Astrocyte (in vitro differentiated cells and primary cell): ENCODE results near the gene TMEM200B. TPM values are rescaled to one million over a fixed set of nuclear protein-coding genes. Genes with fewer than 3 reads are reported as not detected.
A peak's percentile ranks its signal among the peaks of the same experiment; 100 is the strongest.

Experiments
- DNase-seq: peaks from one replicate; pipeline ENCODE4 v3.0.0-alpha.2; 2010; ENCODE audit warnings: low read depth
- FAIRE-seq: peaks from 2 replicates; lab custom pipeline; 2011; peaks lifted over from hg19 to GRCh38; lab: Jason Lieb, UNC
- H2AFZ ChIP-seq: 2 replicates; pipeline ENCODE4 v1.6.0; 2012; ENCODE audit warnings: low read depth, low read length, inconsistent platforms
- H3K27ac ChIP-seq: 2 replicates; pipeline ENCODE4 v1.5.1; 2011; ENCODE audit warnings: low read depth, low read length, inconsistent platforms
- H3K27me3 ChIP-seq: 2 replicates; pipeline ENCODE4 v1.6.0; 2011; ENCODE audit warnings: low read length, inconsistent platforms; ENCODE audit not compliant: insufficient read depth
- H3K36me3 ChIP-seq: 2 replicates; pipeline ENCODE4 v1.5.1; 2011; ENCODE audit warnings: low read length, inconsistent platforms; ENCODE audit not compliant: insufficient read depth
- H3K4me1 ChIP-seq: 2 replicates; pipeline ENCODE4 v1.5.1; 2011; ENCODE audit warnings: low read length, inconsistent platforms; ENCODE audit not compliant: insufficient read depth
- H3K4me2 ChIP-seq: 2 replicates; pipeline ENCODE4 v1.6.0; 2012; ENCODE audit warnings: low read length, inconsistent platforms
- H3K4me3 ChIP-seq: 2 replicates; pipeline ENCODE4 v1.5.1; 2011; ENCODE audit warnings: low read depth, mild to moderate bottlenecking, low read length, inconsistent platforms; ENCODE audit not compliant: insufficient read depth
- H3K79me2 ChIP-seq: 2 replicates; pipeline ENCODE4 v1.6.0; 2012; ENCODE audit warnings: mild to moderate bottlenecking, low read length, inconsistent platforms; ENCODE audit not compliant: insufficient read depth
- H3K9ac ChIP-seq: 2 replicates; pipeline ENCODE4 v1.6.0; 2012; ENCODE audit warnings: mild to moderate bottlenecking, low read length, inconsistent platforms
- H3K9me3 ChIP-seq: 2 replicates; pipeline ENCODE4 v1.5.1; 2012; ENCODE audit warnings: low read depth, mild to moderate bottlenecking, low read length, inconsistent platforms; ENCODE audit not compliant: insufficient read depth
- H4K20me1 ChIP-seq: 2 replicates; pipeline ENCODE4 v1.6.0; 2012; ENCODE audit warnings: low read length, inconsistent platforms; ENCODE audit not compliant: insufficient read depth
- H3K27ac Mint-ChIP-seq: one replicate; pipeline ENCODE4 v1.8.0; 2021; ENCODE audit warnings: mild to moderate bottlenecking, mixed read lengths; ENCODE audit not compliant: unreplicated experiment
- H3K27me3 Mint-ChIP-seq: one replicate; pipeline ENCODE4 v1.8.0; 2021; ENCODE audit warnings: low read depth, mixed read lengths; ENCODE audit not compliant: unreplicated experiment
- H3K36me3 Mint-ChIP-seq: one replicate; pipeline ENCODE4 v1.8.0; 2021; ENCODE audit warnings: low read depth, mixed read lengths; ENCODE audit not compliant: unreplicated experiment
- H3K4me1 Mint-ChIP-seq: one replicate; pipeline ENCODE4 v1.8.0; 2021; ENCODE audit warnings: low read depth, mixed read lengths; ENCODE audit not compliant: unreplicated experiment
- H3K4me3 Mint-ChIP-seq: one replicate; pipeline ENCODE4 v1.8.0; 2021; ENCODE audit warnings: mild to moderate bottlenecking, moderate library complexity, mixed read lengths; ENCODE audit not compliant: unreplicated experiment
- H3K9me3 Mint-ChIP-seq: one replicate; pipeline ENCODE4 v1.8.0; 2021; ENCODE audit warnings: mild to moderate bottlenecking, mixed read lengths; ENCODE audit not compliant: unreplicated experiment
- EZH2 ChIP-seq: IDR thresholded peaks from 2 replicates; pipeline ENCODE4 v1.6.1; 2012; ENCODE audit warnings: mild to moderate bottlenecking, low read length, inconsistent platforms; ENCODE audit not compliant: insufficient read depth
- total RNA-seq: library from RNA; stranded (reverse); gene quantifications from 2 replicates; pipeline ENCODE4 v1.2.1, GENCODE V29; 2021
- TF ChIP-seq, protein P1 (sequence below): IDR thresholded peaks from 2 replicates; pipeline ENCODE4 v1.5.1; 2011; ENCODE audit warnings: low read depth, mild to moderate bottlenecking, inconsistent platforms, low read length, moderate library complexity; ENCODE audit not compliant: insufficient read depth

TMEM200B gene
- total RNA-seq, 1 donor from 2014 or later, result 3.6 TPM

DNA sequence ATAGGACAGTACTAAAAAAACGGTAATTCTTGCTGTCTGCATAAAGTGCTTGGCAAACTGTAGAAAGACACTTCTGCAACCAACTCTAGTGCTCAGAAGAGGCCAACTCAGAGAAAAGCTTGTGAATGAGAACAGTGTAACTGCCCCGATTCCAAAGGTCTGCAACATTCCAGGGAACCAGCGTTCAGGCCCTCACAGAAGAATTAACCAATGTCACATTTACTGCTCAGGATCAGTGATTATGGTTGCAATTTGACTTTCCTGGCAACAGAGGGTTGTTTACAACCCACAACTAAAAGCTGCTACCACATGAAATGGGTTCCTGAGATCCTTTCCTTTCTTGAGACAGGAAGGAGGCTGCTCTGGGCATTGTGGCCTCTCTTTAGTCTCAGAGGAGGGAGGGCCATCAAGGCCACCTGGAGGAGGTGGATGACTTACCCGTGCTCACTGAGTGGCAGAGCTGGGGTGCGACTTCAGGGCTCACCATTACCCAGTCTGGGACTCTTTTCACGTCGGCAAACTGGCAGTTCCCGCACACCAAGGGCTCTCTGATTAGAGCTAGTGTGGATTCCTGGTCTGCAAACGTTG, 42.7 kb upstream of the TMEM200B start:
- Histone ChIP-seq H3K4me1 (peaks cover 14% of the 10 kb centered on the region), H3K9me3 (no peaks in the 10 kb centered on the region), H3K36me3 (peaks cover 28% of the 10 kb centered on the region), H3K9ac (no peak overlapping the region), H3K4me3 (no peak overlapping the region), H3K27me3 (no peaks in the 10 kb centered on the region), H4K20me1 (peaks cover 96% of the 10 kb centered on the region), H2AFZ (no peak overlapping the region), H3K4me2 (peak overlapping the region; percentile 4), H3K79me2 (peaks cover 100% of the 10 kb centered on the region), H3K27ac (no peak overlapping the region)
- Mint-ChIP-seq H3K4me1 (peaks cover 32% of the 10 kb centered on the region), H3K9me3 (no peaks in the 10 kb centered on the region), H3K27ac (no peak overlapping the region), H3K36me3 (peaks cover 9% of the 10 kb centered on the region), H3K27me3 (no peaks in the 10 kb centered on the region), H3K4me3 (no peak overlapping the region)
- TF ChIP-seq, protein P1, sequence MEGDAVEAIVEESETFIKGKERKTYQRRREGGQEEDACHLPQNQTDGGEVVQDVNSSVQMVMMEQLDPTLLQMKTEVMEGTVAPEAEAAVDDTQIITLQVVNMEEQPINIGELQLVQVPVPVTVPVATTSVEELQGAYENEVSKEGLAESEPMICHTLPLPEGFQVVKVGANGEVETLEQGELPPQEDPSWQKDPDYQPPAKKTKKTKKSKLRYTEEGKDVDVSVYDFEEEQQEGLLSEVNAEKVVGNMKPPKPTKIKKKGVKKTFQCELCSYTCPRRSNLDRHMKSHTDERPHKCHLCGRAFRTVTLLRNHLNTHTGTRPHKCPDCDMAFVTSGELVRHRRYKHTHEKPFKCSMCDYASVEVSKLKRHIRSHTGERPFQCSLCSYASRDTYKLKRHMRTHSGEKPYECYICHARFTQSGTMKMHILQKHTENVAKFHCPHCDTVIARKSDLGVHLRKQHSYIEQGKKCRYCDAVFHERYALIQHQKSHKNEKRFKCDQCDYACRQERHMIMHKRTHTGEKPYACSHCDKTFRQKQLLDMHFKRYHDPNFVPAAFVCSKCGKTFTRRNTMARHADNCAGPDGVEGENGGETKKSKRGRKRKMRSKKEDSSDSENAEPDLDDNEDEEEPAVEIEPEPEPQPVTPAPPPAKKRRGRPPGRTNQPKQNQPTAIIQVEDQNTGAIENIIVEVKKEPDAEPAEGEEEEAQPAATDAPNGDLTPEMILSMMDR, result no peak
- no peak for TF ChIP-seq EZH2
- FAIRE-seq (no peak), DNase-seq (no peak)

GRCh38 chr1:29164588-29164987, 40.9 kb upstream of the TMEM200B start:
- peaks cover 92% of the 10 kb centered on the region for H4K20me1 ChIP-seq
- no peak overlapping the region for H3K4me3 Mint-ChIP-seq
- TF ChIP-seq EZH2, result no peak
- TF ChIP-seq, protein P1, result no peak
- no peaks in the 10 kb centered on the region for H3K27me3 ChIP-seq
- peaks cover 100% of the 10 kb centered on the region for H3K79me2 ChIP-seq
- no peak overlapping the region for H3K4me2 ChIP-seq
- no peak for DNase-seq
- no peak overlapping the region for H3K27ac ChIP-seq
- H3K9me3 Mint-ChIP-seq, result no peaks in the 10 kb centered on the region
- peaks cover 17% of the 10 kb centered on the region for H3K36me3 Mint-ChIP-seq
- no peak overlapping the region for H3K27ac Mint-ChIP-seq
- no peak overlapping the region for H2AFZ ChIP-seq
- H3K4me1 Mint-ChIP-seq, result peaks cover 16% of the 10 kb centered on the region
- no peak overlapping the region for H3K9ac ChIP-seq
- peaks cover 34% of the 10 kb centered on the region for H3K36me3 ChIP-seq
- FAIRE-seq, result no peak
- peaks cover 7% of the 10 kb centered on the region for H3K4me1 ChIP-seq
- no peaks in the 10 kb centered on the region for H3K9me3 ChIP-seq
- no peak overlapping the region for H3K4me3 ChIP-seq
- no peaks in the 10 kb centered on the region for H3K27me3 Mint-ChIP-seq

GRCh38 chr1:29162476-29163138, 38.9 kb upstream of the TMEM200B start:
- H3K9me3 Mint-ChIP-seq, result no peaks in the 10 kb centered on the region

More at GRCh38 chr1:29162476-29163138, 38.9 kb upstream of the TMEM200B start:
- no peaks in the 10 kb centered on the region for H3K9me3 ChIP-seq
- H3K27ac ChIP-seq, result no peak overlapping the region
- TF ChIP-seq EZH2, result no peak
- TF ChIP-seq, protein P1, result no peak
- H3K79me2 ChIP-seq, result peaks cover 98% of the 10 kb centered on the region
- H3K27ac Mint-ChIP-seq, result no peak overlapping the region
- peaks cover 7% of the 10 kb centered on the region for H3K4me1 ChIP-seq
- H3K9ac ChIP-seq, result no peak overlapping the region
- H3K36me3 ChIP-seq, result peaks cover 36% of the 10 kb centered on the region
- H3K4me3 ChIP-seq, result no peak overlapping the region
- H3K4me2 ChIP-seq, result peak overlapping the region; percentile 1
- no peaks in the 10 kb centered on the region for H3K27me3 ChIP-seq
- no peak overlapping the region for H2AFZ ChIP-seq
- DNase-seq, result peak; percentile 29
- H3K4me3 Mint-ChIP-seq, result no peak overlapping the region
- peaks cover 23% of the 10 kb centered on the region for H3K36me3 Mint-ChIP-seq
- peaks cover 10% of the 10 kb centered on the region for H3K4me1 Mint-ChIP-seq
- H4K20me1 ChIP-seq, result peaks cover 85% of the 10 kb centered on the region
- no peaks in the 10 kb centered on the region for H3K27me3 Mint-ChIP-seq
- no peak for FAIRE-seq
